K562 (cell line): Measurements from ENCODE around the gene IQCN. TPM values are rescaled to one million over a fixed set of nuclear protein-coding genes. Genes with fewer than 3 reads are reported as not detected.

Experiments
- CBFB ChIP-seq: sonication (generic); formaldehyde crosslinking; IDR thresholded peaks from 2 replicates; pipeline ENCODE4 v1.4.0; 2020; ENCODE audit warnings: mild to moderate bottlenecking, missing genetic modification reagents
- HMG20A ChIP-seq: fragments of 450-650 bp; formaldehyde crosslinking; conservative IDR thresholded peaks from 2 replicates; pipeline ENCODE4 v1.4.0; 2020; ENCODE audit warnings: mild to moderate bottlenecking, mixed read lengths
- IRF2 ChIP-seq: sonication (generic); formaldehyde crosslinking; IDR thresholded peaks from 2 replicates; pipeline ENCODE4 v1.8.1; 2022; ENCODE audit warnings: mild to moderate bottlenecking, missing genetic modification reagents
- MCM3 ChIP-seq: fragments of 450-650 bp; IDR thresholded peaks from 2 replicates; pipeline ENCODE4 v1.6.1; 2016
- RFX5 ChIP-seq: IDR thresholded peaks from 2 replicates; pipeline ENCODE4 v1.6.1; 2011; ENCODE audit warnings: low read depth, mild to moderate bottlenecking, improper control_type of control experiment, low read length
- SUPT5H ChIP-seq: fragments of 450-650 bp; IDR thresholded peaks from 2 replicates; pipeline ENCODE4 v1.6.1; 2016
- TAF1 ChIP-seq: IDR thresholded peaks from 2 replicates; pipeline ENCODE4 v1.6.1; 2011; ENCODE audit warnings: mild to moderate bottlenecking, low read length, moderate library complexity; ENCODE audit not compliant: insufficient read depth, control insufficient read depth, severe bottlenecking; ENCODE audit errors: extremely low read depth
- TCFL5 ChIP-seq: fragments of 250-450 bp; sonication (Bioruptor Pico); conservative IDR thresholded peaks from 2 replicates; pipeline ENCODE4 v1.6.1; 2021; ENCODE audit warnings: mild to moderate bottlenecking, moderate library complexity, matching md5 sums
- ZNF311 ChIP-seq: fragments of 250-450 bp; sonication (Bioruptor Pico); IDR thresholded peaks from 2 replicates; pipeline ENCODE4 v1.4.0; 2020; ENCODE audit warnings: mild to moderate bottlenecking, moderate library complexity
- polyA plus RNA-seq, 8 experiments: library from polyadenylated mRNA; depleted of rRNA in 4 of 8; stranded (reverse) in 5 of 8; unstranded in 3 of 8; fragments of >200 nt; fragmentation: Nextera tagmentation in 2 of 8; fragmentation: Illumina TruSeq in 1 of 8; extraction: Ambion mirVana in 2 of 8; extraction: Trizol in 1 of 8; gene quantifications; 2 replicates each; pipeline versions ENCODE4 v1.2.1 to v1.2.3, GENCODE V29; 2011 to 2014; ENCODE audit warnings: inconsistent platforms in 1 of 8, missing spikeins in 1 of 8
- total RNA-seq, 7 experiments: library from RNA; depleted of rRNA in 6 of 7; stranded (reverse); fragments of >200 nt in 6 of 7; fragmentation: Illumina TruSeq in 2 of 7; extraction: Trizol in 2 of 7; gene quantifications; 2 replicates each; pipeline versions ENCODE4 v1.2.1 to v1.2.3, GENCODE V29; 2011 to 2021; ENCODE audit warnings: low replicate concordance in 1 of 7
- TF ChIP-seq, protein P1 (sequence below): fragments of 200-600 bp; sonication (generic); IDR thresholded peaks from one replicate; pipeline ENCODE4 v1.6.1; 2012; ENCODE audit warnings: mild to moderate bottlenecking, low read depth, low read length, inconsistent platforms
- TF ChIP-seq, protein P2 (sequence below): sonication (generic); formaldehyde crosslinking; IDR thresholded peaks from 2 replicates; pipeline ENCODE4 v1.8.0; 2022; ENCODE audit warnings: missing genetic modification reagents, mild to moderate bottlenecking, borderline replicate concordance
- TF ChIP-seq, protein P3 (sequence below): sonication (generic); formaldehyde crosslinking; IDR thresholded peaks from 2 replicates; pipeline ENCODE4 v1.8.0; 2022; ENCODE audit warnings: mild to moderate bottlenecking, missing genetic modification reagents

IQCN gene
- total and polyA plus RNA-seq, 9 of the 15 experiments (the other 6 are each of a cell fraction or from before 2014, with no cell fraction given): 0.01 to 0.07 (median 0.04) TPM; not detected in 3

DNA sequence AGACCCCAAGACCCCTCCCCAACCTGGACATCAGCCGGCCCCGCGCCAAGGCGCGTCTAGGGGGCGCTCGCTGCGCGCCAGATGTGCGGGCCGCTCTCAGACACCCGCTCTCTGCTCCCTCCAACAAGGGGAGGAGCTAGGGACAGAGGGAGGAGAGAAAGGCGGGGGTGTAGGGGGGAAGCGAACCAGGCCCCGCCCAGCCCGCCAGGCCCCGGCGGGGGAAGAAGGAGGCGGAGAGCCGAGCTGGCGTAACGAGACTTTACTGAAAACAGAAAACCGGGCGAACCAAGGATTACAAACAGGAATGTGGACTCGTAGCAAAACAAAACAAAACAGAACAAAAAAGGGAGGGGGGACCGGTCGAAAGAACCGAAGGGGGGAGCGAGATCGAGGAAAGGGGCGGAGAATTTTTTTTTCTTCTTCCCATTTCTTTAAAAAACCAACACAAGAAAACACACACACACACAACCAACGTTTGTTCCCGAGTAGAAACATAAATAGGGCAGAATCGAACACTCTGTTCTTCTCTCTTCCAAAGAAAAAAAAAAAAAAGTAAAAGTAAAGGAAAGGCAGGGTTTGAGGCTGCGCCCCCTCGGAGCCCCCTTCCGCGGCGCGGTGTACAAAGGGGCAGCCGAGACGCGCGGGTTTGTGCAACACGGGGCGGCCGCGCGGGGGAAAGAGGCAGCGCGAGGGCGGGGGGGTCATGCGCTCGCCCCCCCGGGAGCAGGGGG lies 5.4 kb upstream of the IQCN start (continued):
- TF ChIP-seq, protein P1, sequence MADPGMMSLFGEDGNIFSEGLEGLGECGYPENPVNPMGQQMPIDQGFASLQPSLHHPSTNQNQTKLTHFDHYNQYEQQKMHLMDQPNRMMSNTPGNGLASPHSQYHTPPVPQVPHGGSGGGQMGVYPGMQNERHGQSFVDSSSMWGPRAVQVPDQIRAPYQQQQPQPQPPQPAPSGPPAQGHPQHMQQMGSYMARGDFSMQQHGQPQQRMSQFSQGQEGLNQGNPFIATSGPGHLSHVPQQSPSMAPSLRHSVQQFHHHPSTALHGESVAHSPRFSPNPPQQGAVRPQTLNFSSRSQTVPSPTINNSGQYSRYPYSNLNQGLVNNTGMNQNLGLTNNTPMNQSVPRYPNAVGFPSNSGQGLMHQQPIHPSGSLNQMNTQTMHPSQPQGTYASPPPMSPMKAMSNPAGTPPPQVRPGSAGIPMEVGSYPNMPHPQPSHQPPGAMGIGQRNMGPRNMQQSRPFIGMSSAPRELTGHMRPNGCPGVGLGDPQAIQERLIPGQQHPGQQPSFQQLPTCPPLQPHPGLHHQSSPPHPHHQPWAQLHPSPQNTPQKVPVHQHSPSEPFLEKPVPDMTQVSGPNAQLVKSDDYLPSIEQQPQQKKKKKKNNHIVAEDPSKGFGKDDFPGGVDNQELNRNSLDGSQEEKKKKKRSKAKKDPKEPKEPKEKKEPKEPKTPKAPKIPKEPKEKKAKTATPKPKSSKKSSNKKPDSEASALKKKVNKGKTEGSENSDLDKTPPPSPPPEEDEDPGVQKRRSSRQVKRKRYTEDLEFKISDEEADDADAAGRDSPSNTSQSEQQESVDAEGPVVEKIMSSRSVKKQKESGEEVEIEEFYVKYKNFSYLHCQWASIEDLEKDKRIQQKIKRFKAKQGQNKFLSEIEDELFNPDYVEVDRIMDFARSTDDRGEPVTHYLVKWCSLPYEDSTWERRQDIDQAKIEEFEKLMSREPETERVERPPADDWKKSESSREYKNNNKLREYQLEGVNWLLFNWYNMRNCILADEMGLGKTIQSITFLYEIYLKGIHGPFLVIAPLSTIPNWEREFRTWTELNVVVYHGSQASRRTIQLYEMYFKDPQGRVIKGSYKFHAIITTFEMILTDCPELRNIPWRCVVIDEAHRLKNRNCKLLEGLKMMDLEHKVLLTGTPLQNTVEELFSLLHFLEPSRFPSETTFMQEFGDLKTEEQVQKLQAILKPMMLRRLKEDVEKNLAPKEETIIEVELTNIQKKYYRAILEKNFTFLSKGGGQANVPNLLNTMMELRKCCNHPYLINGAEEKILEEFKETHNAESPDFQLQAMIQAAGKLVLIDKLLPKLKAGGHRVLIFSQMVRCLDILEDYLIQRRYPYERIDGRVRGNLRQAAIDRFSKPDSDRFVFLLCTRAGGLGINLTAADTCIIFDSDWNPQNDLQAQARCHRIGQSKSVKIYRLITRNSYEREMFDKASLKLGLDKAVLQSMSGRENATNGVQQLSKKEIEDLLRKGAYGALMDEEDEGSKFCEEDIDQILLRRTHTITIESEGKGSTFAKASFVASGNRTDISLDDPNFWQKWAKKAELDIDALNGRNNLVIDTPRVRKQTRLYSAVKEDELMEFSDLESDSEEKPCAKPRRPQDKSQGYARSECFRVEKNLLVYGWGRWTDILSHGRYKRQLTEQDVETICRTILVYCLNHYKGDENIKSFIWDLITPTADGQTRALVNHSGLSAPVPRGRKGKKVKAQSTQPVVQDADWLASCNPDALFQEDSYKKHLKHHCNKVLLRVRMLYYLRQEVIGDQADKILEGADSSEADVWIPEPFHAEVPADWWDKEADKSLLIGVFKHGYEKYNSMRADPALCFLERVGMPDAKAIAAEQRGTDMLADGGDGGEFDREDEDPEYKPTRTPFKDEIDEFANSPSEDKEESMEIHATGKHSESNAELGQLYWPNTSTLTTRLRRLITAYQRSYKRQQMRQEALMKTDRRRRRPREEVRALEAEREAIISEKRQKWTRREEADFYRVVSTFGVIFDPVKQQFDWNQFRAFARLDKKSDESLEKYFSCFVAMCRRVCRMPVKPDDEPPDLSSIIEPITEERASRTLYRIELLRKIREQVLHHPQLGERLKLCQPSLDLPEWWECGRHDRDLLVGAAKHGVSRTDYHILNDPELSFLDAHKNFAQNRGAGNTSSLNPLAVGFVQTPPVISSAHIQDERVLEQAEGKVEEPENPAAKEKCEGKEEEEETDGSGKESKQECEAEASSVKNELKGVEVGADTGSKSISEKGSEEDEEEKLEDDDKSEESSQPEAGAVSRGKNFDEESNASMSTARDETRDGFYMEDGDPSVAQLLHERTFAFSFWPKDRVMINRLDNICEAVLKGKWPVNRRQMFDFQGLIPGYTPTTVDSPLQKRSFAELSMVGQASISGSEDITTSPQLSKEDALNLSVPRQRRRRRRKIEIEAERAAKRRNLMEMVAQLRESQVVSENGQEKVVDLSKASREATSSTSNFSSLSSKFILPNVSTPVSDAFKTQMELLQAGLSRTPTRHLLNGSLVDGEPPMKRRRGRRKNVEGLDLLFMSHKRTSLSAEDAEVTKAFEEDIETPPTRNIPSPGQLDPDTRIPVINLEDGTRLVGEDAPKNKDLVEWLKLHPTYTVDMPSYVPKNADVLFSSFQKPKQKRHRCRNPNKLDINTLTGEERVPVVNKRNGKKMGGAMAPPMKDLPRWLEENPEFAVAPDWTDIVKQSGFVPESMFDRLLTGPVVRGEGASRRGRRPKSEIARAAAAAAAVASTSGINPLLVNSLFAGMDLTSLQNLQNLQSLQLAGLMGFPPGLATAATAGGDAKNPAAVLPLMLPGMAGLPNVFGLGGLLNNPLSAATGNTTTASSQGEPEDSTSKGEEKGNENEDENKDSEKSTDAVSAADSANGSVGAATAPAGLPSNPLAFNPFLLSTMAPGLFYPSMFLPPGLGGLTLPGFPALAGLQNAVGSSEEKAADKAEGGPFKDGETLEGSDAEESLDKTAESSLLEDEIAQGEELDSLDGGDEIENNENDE: no peak
- TF ChIP-seq ZNF311 (CRISPR knock-in tag) (no peak), TAF1 (peak; percentile 74), IRF2 (CRISPR knock-in tag) (no peak), MCM3 (no peak), TCFL5 (CRISPR knock-in tag) (no peak), SUPT5H (peak; percentile 87), HMG20A (no peak), RFX5 (no peak), CBFB (no peak)
- TF ChIP-seq, protein P2, sequence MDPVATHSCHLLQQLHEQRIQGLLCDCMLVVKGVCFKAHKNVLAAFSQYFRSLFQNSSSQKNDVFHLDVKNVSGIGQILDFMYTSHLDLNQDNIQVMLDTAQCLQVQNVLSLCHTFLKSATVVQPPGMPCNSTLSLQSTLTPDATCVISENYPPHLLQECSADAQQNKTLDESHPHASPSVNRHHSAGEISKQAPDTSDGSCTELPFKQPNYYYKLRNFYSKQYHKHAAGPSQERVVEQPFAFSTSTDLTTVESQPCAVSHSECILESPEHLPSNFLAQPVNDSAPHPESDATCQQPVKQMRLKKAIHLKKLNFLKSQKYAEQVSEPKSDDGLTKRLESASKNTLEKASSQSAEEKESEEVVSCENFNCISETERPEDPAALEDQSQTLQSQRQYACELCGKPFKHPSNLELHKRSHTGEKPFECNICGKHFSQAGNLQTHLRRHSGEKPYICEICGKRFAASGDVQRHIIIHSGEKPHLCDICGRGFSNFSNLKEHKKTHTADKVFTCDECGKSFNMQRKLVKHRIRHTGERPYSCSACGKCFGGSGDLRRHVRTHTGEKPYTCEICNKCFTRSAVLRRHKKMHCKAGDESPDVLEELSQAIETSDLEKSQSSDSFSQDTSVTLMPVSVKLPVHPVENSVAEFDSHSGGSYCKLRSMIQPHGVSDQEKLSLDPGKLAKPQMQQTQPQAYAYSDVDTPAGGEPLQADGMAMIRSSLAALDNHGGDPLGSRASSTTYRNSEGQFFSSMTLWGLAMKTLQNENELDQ (CRISPR knock-in tag): 0 out of 2 replicates have a peak, but pooled peaks have one; percentile 87
- TF ChIP-seq, protein P3, sequence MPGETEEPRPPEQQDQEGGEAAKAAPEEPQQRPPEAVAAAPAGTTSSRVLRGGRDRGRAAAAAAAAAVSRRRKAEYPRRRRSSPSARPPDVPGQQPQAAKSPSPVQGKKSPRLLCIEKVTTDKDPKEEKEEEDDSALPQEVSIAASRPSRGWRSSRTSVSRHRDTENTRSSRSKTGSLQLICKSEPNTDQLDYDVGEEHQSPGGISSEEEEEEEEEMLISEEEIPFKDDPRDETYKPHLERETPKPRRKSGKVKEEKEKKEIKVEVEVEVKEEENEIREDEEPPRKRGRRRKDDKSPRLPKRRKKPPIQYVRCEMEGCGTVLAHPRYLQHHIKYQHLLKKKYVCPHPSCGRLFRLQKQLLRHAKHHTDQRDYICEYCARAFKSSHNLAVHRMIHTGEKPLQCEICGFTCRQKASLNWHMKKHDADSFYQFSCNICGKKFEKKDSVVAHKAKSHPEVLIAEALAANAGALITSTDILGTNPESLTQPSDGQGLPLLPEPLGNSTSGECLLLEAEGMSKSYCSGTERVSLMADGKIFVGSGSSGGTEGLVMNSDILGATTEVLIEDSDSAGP (CRISPR knock-in tag): no peak
